AG09309 (cell line): ENCODE results near the gene INSR.

Source experiments
- DNase-seq: peaks from one replicate; pipeline ENCODE4 v3.0.0-alpha.2; 2010; ENCODE audit warnings: low read depth
- H3K4me3 ChIP-seq: 2 replicates; pipeline ENCODE4 v1.5.1; 2011; ENCODE audit warnings: mild to moderate bottlenecking, low read depth, low read length, moderate library complexity; ENCODE audit not compliant: control insufficient read depth
- TF ChIP-seq, protein P1 (sequence below): IDR thresholded peaks from 2 replicates; pipeline ENCODE4 v1.5.1; 2011; ENCODE audit warnings: mild to moderate bottlenecking, low read depth, low read length, inconsistent platforms; ENCODE audit not compliant: insufficient read depth, control insufficient read depth; ENCODE audit errors: missing control alignments

INSR gene

GRCh38 chr19:7266832-7267231 is 27.4 kb downstream of the INSR start:
- TF ChIP-seq, protein P1, sequence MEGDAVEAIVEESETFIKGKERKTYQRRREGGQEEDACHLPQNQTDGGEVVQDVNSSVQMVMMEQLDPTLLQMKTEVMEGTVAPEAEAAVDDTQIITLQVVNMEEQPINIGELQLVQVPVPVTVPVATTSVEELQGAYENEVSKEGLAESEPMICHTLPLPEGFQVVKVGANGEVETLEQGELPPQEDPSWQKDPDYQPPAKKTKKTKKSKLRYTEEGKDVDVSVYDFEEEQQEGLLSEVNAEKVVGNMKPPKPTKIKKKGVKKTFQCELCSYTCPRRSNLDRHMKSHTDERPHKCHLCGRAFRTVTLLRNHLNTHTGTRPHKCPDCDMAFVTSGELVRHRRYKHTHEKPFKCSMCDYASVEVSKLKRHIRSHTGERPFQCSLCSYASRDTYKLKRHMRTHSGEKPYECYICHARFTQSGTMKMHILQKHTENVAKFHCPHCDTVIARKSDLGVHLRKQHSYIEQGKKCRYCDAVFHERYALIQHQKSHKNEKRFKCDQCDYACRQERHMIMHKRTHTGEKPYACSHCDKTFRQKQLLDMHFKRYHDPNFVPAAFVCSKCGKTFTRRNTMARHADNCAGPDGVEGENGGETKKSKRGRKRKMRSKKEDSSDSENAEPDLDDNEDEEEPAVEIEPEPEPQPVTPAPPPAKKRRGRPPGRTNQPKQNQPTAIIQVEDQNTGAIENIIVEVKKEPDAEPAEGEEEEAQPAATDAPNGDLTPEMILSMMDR: no peak
- no peak overlapping the region for H3K4me3 ChIP-seq
- no peak for DNase-seq

DNA sequence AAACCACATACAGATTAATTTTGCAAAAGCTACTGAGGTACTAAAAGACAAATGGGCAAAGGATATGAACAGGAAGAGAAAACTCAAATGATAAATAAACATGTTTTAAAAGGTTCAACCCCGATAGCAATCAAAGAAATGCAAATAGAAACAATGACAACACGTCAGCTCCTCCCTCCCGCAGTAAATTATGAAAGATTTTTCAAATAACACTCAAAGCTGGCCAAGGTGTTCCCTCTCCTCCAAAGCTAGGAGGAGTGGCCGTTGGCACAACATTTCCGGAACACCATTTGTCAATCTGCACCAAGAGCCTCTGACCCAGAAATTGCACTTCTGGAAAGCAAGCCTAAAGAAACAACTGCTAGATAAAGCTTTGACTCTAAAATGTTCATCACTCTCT is 28.3 kb downstream of the INSR start:
- no peak overlapping the region for H3K4me3 ChIP-seq
- TF ChIP-seq, protein P1: no peak
- no peak for DNase-seq

DNA sequence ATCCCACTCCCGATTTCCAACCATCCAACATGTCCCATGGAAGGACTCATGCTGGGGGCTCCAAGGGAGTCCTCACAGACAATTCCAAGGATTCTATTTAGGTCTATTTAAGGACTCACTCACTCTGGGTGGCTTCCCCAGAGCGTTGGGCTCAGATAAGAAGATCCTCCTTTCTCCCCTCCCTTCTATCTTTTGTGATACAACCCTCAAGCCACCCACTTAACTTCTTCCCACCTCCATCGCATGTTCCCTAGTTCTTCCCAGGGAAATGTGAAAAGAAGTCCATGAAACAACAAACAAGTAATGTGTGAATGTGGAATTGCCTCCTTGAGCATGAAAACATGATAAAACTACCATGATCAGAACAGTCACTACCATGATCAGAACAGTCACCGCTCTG is 29.4 kb downstream of the INSR start:
- TF ChIP-seq, protein P1: no peak
- no peak for DNase-seq
- no peak overlapping the region for H3K4me3 ChIP-seq

GRCh38 chr19:7263521-7263920 is 30.7 kb downstream of the INSR start:
- DNase-seq: no peak
- TF ChIP-seq, protein P1: no peak

DNA sequence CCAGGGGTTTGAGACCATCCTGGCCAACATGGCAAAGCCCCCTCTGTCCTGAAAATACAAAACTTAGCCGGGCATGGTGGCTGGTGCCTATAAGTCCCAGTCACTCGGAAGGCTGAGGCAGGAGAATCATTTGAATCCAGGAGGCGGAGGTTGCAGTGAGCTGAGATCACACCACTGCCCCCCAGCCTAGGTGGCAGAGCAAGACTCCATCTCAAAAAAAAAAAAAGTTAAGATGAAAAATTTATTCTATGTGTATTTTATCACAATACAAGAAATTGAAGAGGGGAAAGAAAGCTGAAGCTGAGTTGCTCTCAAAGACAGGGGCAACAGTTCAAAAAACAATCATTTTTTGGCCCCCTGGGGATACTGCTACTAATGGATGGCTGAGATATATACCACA is 31.1 kb downstream of the INSR start:
- TF ChIP-seq, protein P1: no peak

More at GRCh38 chr19:7263521-7263920, 30.7 kb downstream of the INSR start:
- H3K4me3 ChIP-seq: no peak overlapping the region

GRCh38 chr19:7262470-7262869 is 31.7 kb downstream of the INSR start:
- DNase-seq: no peak
- no peak overlapping the region for H3K4me3 ChIP-seq
- TF ChIP-seq, protein P1: no peak

More for the DNA sequence above, 31.1 kb downstream of the INSR start:
- no peak overlapping the region for H3K4me3 ChIP-seq
- no peak for DNase-seq

GRCh38 chr19:7260161-7260560 is 34.1 kb downstream of the INSR start:
- no peak overlapping the region for H3K4me3 ChIP-seq
- TF ChIP-seq, protein P1: no peak
- no peak for DNase-seq
